Hepatocyte (in vitro differentiated cells): ENCODE results near the gene PLEKHG7.

Experiments
- EZH2 ChIP-seq: fragments of 200-600 bp; sonication (generic); IDR thresholded peaks from 2 replicates; pipeline ENCODE4 v1.6.1; 2016; ENCODE audit warnings: antibody characterized with exemption, mild to moderate bottlenecking, borderline replicate concordance
- TF ChIP-seq, protein P1 (sequence below): fragments of 200-600 bp; sonication (generic); IDR thresholded peaks from 2 replicates; pipeline ENCODE4 v1.5.1; 2016; ENCODE audit warnings: antibody characterized with exemption, mild to moderate bottlenecking; ENCODE audit not compliant: poor library complexity

DNA sequence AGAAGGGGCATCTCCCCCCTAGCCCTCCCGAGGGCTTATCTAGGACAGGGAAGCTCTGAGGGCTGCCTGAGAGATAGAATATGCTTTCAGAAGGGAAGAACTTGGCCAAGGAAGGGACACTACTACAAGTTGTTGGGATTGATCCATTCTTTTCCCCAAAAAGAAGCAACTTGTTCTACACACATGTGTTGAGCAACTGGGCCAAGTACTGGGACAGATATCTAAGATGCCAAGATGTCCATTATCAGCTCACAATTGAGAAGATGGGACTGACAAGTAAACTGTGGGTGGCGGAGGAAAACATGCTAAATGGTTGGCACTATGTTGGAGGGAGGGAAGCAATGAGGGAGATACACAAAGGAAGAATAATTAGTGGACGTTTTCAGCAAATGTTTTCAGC is 30.9 kb downstream of the PLEKHG7 start:
- TF ChIP-seq, protein P1, sequence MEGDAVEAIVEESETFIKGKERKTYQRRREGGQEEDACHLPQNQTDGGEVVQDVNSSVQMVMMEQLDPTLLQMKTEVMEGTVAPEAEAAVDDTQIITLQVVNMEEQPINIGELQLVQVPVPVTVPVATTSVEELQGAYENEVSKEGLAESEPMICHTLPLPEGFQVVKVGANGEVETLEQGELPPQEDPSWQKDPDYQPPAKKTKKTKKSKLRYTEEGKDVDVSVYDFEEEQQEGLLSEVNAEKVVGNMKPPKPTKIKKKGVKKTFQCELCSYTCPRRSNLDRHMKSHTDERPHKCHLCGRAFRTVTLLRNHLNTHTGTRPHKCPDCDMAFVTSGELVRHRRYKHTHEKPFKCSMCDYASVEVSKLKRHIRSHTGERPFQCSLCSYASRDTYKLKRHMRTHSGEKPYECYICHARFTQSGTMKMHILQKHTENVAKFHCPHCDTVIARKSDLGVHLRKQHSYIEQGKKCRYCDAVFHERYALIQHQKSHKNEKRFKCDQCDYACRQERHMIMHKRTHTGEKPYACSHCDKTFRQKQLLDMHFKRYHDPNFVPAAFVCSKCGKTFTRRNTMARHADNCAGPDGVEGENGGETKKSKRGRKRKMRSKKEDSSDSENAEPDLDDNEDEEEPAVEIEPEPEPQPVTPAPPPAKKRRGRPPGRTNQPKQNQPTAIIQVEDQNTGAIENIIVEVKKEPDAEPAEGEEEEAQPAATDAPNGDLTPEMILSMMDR = no peak
- no peak for TF ChIP-seq EZH2
